HepG2 (cell line): Measurements from ENCODE around the gene TPST1. TPM values are rescaled to one million over a fixed set of nuclear protein-coding genes. Genes with fewer than 3 reads are reported as not detected.

Experiments
- ATAC-seq: fragments of 200-7000 bp; cut with Tn5 transposase; 3 replicates; pipeline ENCODE4 v1.9.1; 2020; ENCODE audit warnings: mild to moderate bottlenecking, moderate library complexity
- BruUV-seq: library from RNA; stranded (reverse); fragments of 400-500 nt; replicated peaks from 2 replicates; lab custom pipeline; 2021; lab: Mats Ljungman, UMichigan
- CTCF ChIA-PET: fragments of 300-600 bp; formaldehyde crosslinking; extraction: SDS; loops from one replicate; lab custom pipeline; 2021; ENCODE audit warnings: low total read pairs, inconsistent platforms, low intra/inter-chr PET ratio; lab: Yijun Ruan, JAX
- POLR2A ChIA-PET: fragments of 350-600 bp; sonication (Branson Sonifier 250); formaldehyde crosslinking; loops from one replicate; lab custom pipeline; 2020; ENCODE audit warnings: antibody characterized with exemption, inconsistent platforms; lab: Yijun Ruan, JAX
- DNase-seq: peaks from one replicate; pipeline ENCODE4 v3.0.0-alpha.2; 2015; ENCODE audit warnings: low spot score
- FAIRE-seq: peaks from 3 replicates; lab custom pipeline; 2011; peaks lifted over from hg19 to GRCh38; lab: Jason Lieb, UNC
- H2AFZ ChIP-seq: one replicate; pipeline ENCODE4 v1.6.1; 2011; ENCODE audit warnings: low read length, inconsistent platforms
- H3K27ac ChIP-seq: fragments of 300-600 bp; 3 replicates; pipeline ENCODE4 v1.8.0; 2011; ENCODE audit warnings: mixed run types, mild to moderate bottlenecking, mixed read lengths, low read length, inconsistent platforms; ENCODE audit not compliant: insufficient read depth; ENCODE audit errors: extremely low read length
- H3K27me3 ChIP-seq, 2 experiments: fragments of 200-600 bp in 1 of 2; 2 replicates in 1 of 2; 3 replicates in 1 of 2; pipeline versions ENCODE4 v1.6.0 to v1.8.0; 2011; ENCODE audit warnings: low read length in 2 of 2, mild to moderate bottlenecking in 2 of 2, moderate library complexity in 2 of 2, inconsistent platforms in 1 of 2; ENCODE audit not compliant: insufficient read depth in 2 of 2, control insufficient read depth in 1 of 2
- H3K36me3 ChIP-seq, 2 experiments: fragments of 200-600 bp in 1 of 2; replicated peaks in 1 of 2; 2 replicates in 1 of 2; 3 replicates in 1 of 2; pipeline versions ENCODE4 v1.5.1 to v1.8.0; 2011; ENCODE audit warnings: low read length in 2 of 2, inconsistent platforms in 1 of 2; ENCODE audit not compliant: insufficient read depth in 2 of 2, control insufficient read depth in 1 of 2
- H3K4me1 ChIP-seq: 2 replicates; pipeline ENCODE4 v1.5.1; 2012; ENCODE audit warnings: low read length, inconsistent platforms; ENCODE audit not compliant: insufficient read depth
- H3K4me2 ChIP-seq: 2 replicates; pipeline ENCODE4 v1.6.0; 2011; ENCODE audit warnings: low read depth, low read length, inconsistent platforms
- H3K4me3 ChIP-seq, 3 experiments: fragments of 200-600 bp in 1 of 3; sonication (generic), shearing (Covaris generic) in 1 of 3; replicated peaks in 1 of 3; 2 replicates each; pipeline ENCODE4 v1.5.1; 2011 to 2016; ENCODE audit warnings: low read length in 3 of 3, inconsistent platforms in 2 of 3, low read depth in 2 of 3, mild to moderate bottlenecking in 2 of 3, control low read depth in 1 of 3, mixed read lengths in 1 of 3; ENCODE audit not compliant: insufficient read depth in 1 of 3
- H3K79me2 ChIP-seq: one replicate; pipeline ENCODE4 v1.6.1; 2011; ENCODE audit warnings: low read length, inconsistent platforms; ENCODE audit not compliant: insufficient read depth
- H3K9ac ChIP-seq: 2 replicates; pipeline ENCODE4 v1.6.0; 2011; ENCODE audit warnings: mild to moderate bottlenecking, low read depth, low read length, inconsistent platforms; ENCODE audit not compliant: insufficient read depth
- H3K9me3 ChIP-seq: 2 replicates; pipeline ENCODE4 v1.5.1; 2012; ENCODE audit warnings: mild to moderate bottlenecking, low read length
- H4K20me1 ChIP-seq: 2 replicates; pipeline ENCODE4 v1.6.0; 2011; ENCODE audit warnings: inconsistent platforms, mild to moderate bottlenecking, low read length, moderate library complexity; ENCODE audit not compliant: insufficient read depth
- HIC2 ChIP-seq: sonication (generic); formaldehyde crosslinking; IDR thresholded peaks from 2 replicates; pipeline ENCODE4 v1.9.0; 2022; ENCODE audit warnings: low read depth, missing genetic modification reagents
- HNF1B ChIP-seq: sonication (generic); formaldehyde crosslinking; IDR thresholded peaks from 2 replicates; pipeline ENCODE4 v1.5.1; 2020; ENCODE audit warnings: mild to moderate bottlenecking, moderate library complexity, missing genetic modification reagents
- JARID2 ChIP-seq: sonication (generic); formaldehyde crosslinking; IDR thresholded peaks from 2 replicates; pipeline ENCODE4 v1.8.1; 2023; ENCODE audit warnings: missing genetic modification reagents, inconsistent platforms; ENCODE audit not compliant: insufficient replicate concordance
- KLF16 ChIP-seq, 2 experiments: sonication (generic) in 1 of 2; formaldehyde crosslinking in 1 of 2; IDR thresholded peaks; 2 replicates each; pipeline versions ENCODE4 v1.6.1 to v1.8.0; 2016 to 2023; ENCODE audit warnings: missing genetic modification reagents in 2 of 2, missing compliant biosample characterization in 1 of 2
- NR0B2 ChIP-seq: sonication (generic); formaldehyde crosslinking; IDR thresholded peaks from 2 replicates; pipeline ENCODE4 v1.4.0; 2020; ENCODE audit warnings: mild to moderate bottlenecking, missing genetic modification reagents
- PAX8 ChIP-seq: sonication (generic); formaldehyde crosslinking; IDR thresholded peaks from 2 replicates; pipeline ENCODE4 v1.8.0; 2022; ENCODE audit warnings: mild to moderate bottlenecking, missing genetic modification reagents, borderline replicate concordance
- TBX2 ChIP-seq: sonication (generic); formaldehyde crosslinking; IDR thresholded peaks from 2 replicates; pipeline ENCODE4 v1.5.0; 2020; ENCODE audit warnings: missing genetic modification reagents, mild to moderate bottlenecking, borderline replicate concordance
- ZNF766 ChIP-seq: sonication (generic); formaldehyde crosslinking; IDR thresholded peaks from 2 replicates; pipeline ENCODE4 v1.5.0; 2020; ENCODE audit warnings: missing genetic modification reagents, borderline replicate concordance
- WGBS: methylation state at CpG from one replicate; pipeline ENCODE4 v1.1.6; 2017; ENCODE audit warnings: low lambda C conversion rate; 5-methylcytosine and 5-hydroxymethylcytosine counted together
- in situ Hi-C: cut with HindIII; loops from 2 replicates; pipeline ENCODE4 v1.10.0; 2017; ENCODE audit warnings: low pct_unique_long_range_greater_than_20kb; ENCODE audit not compliant: extremely low pct_ligation_motif_present
- intact Hi-C: fragments of 100-400 bp; cut with micrococcal nuclease; formaldehyde crosslinking; loops from one replicate; pipeline ENCODE4 v1.10.0; 2022; ENCODE audit not compliant: unreplicated experiment
- polyA plus RNA-seq, 8 experiments: library from polyadenylated mRNA; depleted of rRNA in 3 of 8; stranded (reverse) in 7 of 8; unstranded in 1 of 8; fragments of >200 nt; fragmentation: Illumina TruSeq in 4 of 8; extraction: Trizol in 4 of 8; gene quantifications; 2 replicates each; pipeline versions ENCODE4 v1.2.1 to v1.2.3, GENCODE V29; 2011 to 2016; ENCODE audit warnings: low read depth in 4 of 8, missing spikeins in 1 of 8, mixed read lengths in 1 of 8; ENCODE audit not compliant: insufficient read depth in 1 of 8
- total RNA-seq, 5 experiments: library from RNA; depleted of rRNA; stranded (reverse); fragments of >200 nt; fragmentation: Illumina TruSeq; extraction: Trizol; gene quantifications; 2 replicates each; pipeline ENCODE4 v1.2.3, GENCODE V29; 2016; ENCODE audit warnings: low read depth in 1 of 5
- TF ChIP-seq, protein P1 (sequence below): sonication (generic); formaldehyde crosslinking; conservative IDR thresholded peaks from 2 replicates; pipeline ENCODE4 v1.4.0; 2020; ENCODE audit warnings: missing genetic modification reagents
- TF ChIP-seq, protein P2 (sequence below): IDR thresholded peaks from 2 replicates; pipeline ENCODE4 v1.6.1; 2016; ENCODE audit warnings: missing compliant biosample characterization, missing genetic modification reagents, borderline replicate concordance

The TPST1 gene
- total and polyA plus RNA-seq, 2 of the 13 experiments (the other 11 are each of a cell fraction or from before 2014, with no cell fraction given) = 24.3 to 34.1 TPM

GRCh38 chr7:66306243-66306642 is 101.1 kb downstream of the TPST1 start:
- intact Hi-C loops (no loop called here), in situ Hi-C loops (no loop called here)
- Histone ChIP-seq H3K9me3 (no peaks in the 10 kb centered on the region), H3K4me2 (no peak overlapping the region), H3K4me3 (no peak overlapping the region), H4K20me1 (no peaks in the 10 kb centered on the region), H3K4me1 (peaks cover 60% of the 10 kb centered on the region), H3K36me3 (no peaks in the 10 kb centered on the region), H3K9ac (0 out of 2 replicates have a peak overlapping the region, but pooled peaks have one; percentile 19), H3K27me3 (no peaks in the 10 kb centered on the region), H3K27ac (peak overlapping the region; percentile 33), H2AFZ (no peak overlapping the region), H3K79me2 (peaks cover 3% of the 10 kb centered on the region)
- ChIA-PET CTCF (no interaction called here), POLR2A (no interaction called here)
- no TSS peak for BruUV-seq
- 31% methylated on average over 2 of the region's 2 CpGs for WGBS
- DNase-seq (no peak), FAIRE-seq (no peak), ATAC-seq (no peak)
- TF ChIP-seq NR0B2 (CRISPR knock-in tag) (no peak), TBX2 (CRISPR knock-in tag) (no peak), HNF1B (CRISPR knock-in tag) (no peak), HIC2 (CRISPR knock-in tag) (no peak), PAX8 (CRISPR knock-in tag) (no peak), JARID2 (no peak), KLF16 (CRISPR knock-in tag; IDR thresholded peaks at IDR 0.05) (no peak), ZNF766 (CRISPR knock-in tag) (no peak)
- TF ChIP-seq, protein P1, sequence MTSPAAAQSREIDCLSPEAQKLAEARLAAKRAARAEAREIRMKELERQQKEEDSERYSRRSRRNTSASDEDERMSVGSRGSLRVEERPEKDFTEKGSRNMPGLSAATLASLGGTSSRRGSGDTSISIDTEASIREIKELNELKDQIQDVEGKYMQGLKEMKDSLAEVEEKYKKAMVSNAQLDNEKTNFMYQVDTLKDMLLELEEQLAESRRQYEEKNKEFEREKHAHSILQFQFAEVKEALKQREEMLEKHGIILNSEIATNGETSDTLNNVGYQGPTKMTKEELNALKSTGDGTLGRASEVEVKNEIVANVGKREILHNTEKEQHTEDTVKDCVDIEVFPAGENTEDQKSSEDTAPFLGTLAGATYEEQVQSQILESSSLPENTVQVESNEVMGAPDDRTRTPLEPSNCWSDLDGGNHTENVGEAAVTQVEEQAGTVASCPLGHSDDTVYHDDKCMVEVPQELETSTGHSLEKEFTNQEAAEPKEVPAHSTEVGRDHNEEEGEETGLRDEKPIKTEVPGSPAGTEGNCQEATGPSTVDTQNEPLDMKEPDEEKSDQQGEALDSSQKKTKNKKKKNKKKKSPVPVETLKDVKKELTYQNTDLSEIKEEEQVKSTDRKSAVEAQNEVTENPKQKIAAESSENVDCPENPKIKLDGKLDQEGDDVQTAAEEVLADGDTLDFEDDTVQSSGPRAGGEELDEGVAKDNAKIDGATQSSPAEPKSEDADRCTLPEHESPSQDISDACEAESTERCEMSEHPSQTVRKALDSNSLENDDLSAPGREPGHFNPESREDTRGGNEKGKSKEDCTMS (CRISPR knock-in tag) = no peak
- TF ChIP-seq, protein P2, sequence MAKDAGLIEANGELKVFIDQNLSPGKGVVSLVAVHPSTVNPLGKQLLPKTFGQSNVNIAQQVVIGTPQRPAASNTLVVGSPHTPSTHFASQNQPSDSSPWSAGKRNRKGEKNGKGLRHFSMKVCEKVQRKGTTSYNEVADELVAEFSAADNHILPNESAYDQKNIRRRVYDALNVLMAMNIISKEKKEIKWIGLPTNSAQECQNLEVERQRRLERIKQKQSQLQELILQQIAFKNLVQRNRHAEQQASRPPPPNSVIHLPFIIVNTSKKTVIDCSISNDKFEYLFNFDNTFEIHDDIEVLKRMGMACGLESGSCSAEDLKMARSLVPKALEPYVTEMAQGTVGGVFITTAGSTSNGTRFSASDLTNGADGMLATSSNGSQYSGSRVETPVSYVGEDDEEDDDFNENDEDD (CRISPR knock-in tag) = no peak
